GM21737 (cell line): ENCODE results near the gene NDUFB4.
"Not testable (repeated sequence)": the region's sequence is repeated elsewhere in the genome, so short reads cannot be mapped to it uniquely, and the experiment has no call there.

Experiments used
- ATAC-seq: cut with Tn5 transposase; IDR thresholded peaks from one replicate; pipeline ENCODE4 v1.9.1; 2021; ENCODE audit warnings: mild to moderate bottlenecking, moderate library complexity; ENCODE audit not compliant: unreplicated experiment

The NDUFB4 gene

GRCh38 chr3:120636795-120637401 lies 40.8 kb downstream of the NDUFB4 start:
- no peak for ATAC-seq

- ATAC-seq = no peak
These were observed 41.9 kb downstream of the NDUFB4 start for GRCh38 chr3:120637851-120638559.

- ATAC-seq = not testable (repeated sequence)
These were observed 42.7 kb downstream of the NDUFB4 start for GRCh38 chr3:120638820-120639219.

GRCh38 chr3:120640231-120640630 lies 44.1 kb downstream of the NDUFB4 start:
- no peak for ATAC-seq

- ATAC-seq = no peak
These were observed 45.6 kb downstream of the NDUFB4 start for GRCh38 chr3:120641696-120642246.

GRCh38 chr3:120642368-120642948 lies 46.3 kb downstream of the NDUFB4 start:
- ATAC-seq = no peak

- no peak for ATAC-seq
These were observed 49.1 kb downstream of the NDUFB4 start for GRCh38 chr3:120645083-120645845.

GRCh38 chr3:120646771-120647432 lies 50.8 kb downstream of the NDUFB4 start:
- ATAC-seq = no peak

GRCh38 chr3:120648290-120648689 lies 52.2 kb downstream of the NDUFB4 start:
- ATAC-seq = no peak

- no peak for ATAC-seq
These were observed 53.7 kb downstream of the NDUFB4 start for GRCh38 chr3:120649830-120650233.

- no peak for ATAC-seq
These were observed 54.2 kb downstream of the NDUFB4 start for GRCh38 chr3:120650311-120650710.
